Measurements from ENCODE around the gene PDZD4. TPM values are rescaled to one million over a fixed set of nuclear protein-coding genes. Genes with fewer than 3 reads are reported as not detected.

The PDZD4 gene
- total RNA-seq, 1 experiment from 2014 or later: 0.26 TPM

DNA sequence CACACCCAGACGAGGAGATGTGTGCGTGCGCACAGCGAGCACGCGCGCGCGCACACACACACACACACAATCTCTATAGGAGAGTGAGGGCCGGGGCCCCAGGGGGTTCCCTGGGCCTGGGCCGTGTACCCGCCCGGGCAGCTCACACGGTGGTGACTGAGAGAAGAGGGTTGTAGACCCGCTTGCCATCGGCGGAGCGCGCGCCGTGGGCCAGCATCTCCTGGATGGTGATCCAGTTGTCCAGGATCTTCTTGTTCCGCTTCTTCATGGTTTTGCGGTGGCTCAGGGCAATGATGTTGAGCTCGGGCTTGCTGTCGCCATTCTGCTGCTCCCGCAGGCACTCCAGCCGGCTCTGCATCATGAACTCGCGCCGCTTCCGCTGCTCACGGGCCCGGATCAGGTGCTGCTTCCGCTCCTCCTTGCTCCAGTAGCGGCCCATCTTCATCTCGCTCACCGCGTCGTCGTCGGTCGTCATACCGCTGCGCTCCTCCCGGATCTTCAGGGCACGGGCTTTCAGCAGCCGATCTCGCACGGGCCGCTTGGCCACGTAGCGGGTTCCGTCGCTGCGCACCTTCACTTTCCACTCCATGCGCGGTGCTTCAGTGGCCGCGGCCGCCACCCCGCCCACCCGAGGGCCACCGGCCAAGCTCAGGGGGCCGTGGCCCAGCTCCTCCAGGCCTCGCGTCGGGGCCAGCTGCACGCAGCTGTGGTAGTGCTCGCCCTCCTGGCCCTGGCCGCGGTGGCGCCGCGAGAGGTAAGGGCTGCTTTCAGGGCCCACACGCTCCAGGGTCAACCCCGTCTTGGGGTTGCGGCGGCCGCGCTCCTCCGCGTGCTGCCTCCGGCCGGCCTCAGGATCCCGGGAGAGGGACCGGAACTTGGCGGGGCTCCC, 26.9 kb downstream of the PDZD4 start:
- H3K4me1 ChIP-seq (ENCODE audit: insufficient read depth, low read length): no peaks in the 10 kb centered on the region
- intact Hi-C loops (cut with micrococcal nuclease): no loop called here
- H3F3A ChIP-seq (ENCODE audit: low read length, unreplicated experiment): no peaks in the 10 kb centered on the region
- no peaks in the 10 kb centered on the region for H3K36me3 ChIP-seq (ENCODE audit: low read depth, low read length)
- no peaks in the 10 kb centered on the region for H3K79me2 ChIP-seq (ENCODE audit: low read length)
- H3K4me3 ChIP-seq (ENCODE audit: low read length): no peak overlapping the region
- H2AFZ ChIP-seq (ENCODE audit: low read length): no peak overlapping the region
- ChIA-PET CTCF (no interaction called here), POLR2A (ENCODE audit: unreplicated experiment) (no interaction called here)
- DNase-seq (no peak), ATAC-seq (no peak)
- no peaks in the 10 kb centered on the region for H3K9me3 ChIP-seq (ENCODE audit: low read length)
- no peaks in the 10 kb centered on the region for H3K9me2 ChIP-seq (replicated peaks; ENCODE audit: low read length)
- H3K4me2 ChIP-seq (ENCODE audit: low read length): no peak overlapping the region
- no peak overlapping the region for H3K27ac ChIP-seq (ENCODE audit: low read length)
- TF ChIP-seq, protein P1, sequence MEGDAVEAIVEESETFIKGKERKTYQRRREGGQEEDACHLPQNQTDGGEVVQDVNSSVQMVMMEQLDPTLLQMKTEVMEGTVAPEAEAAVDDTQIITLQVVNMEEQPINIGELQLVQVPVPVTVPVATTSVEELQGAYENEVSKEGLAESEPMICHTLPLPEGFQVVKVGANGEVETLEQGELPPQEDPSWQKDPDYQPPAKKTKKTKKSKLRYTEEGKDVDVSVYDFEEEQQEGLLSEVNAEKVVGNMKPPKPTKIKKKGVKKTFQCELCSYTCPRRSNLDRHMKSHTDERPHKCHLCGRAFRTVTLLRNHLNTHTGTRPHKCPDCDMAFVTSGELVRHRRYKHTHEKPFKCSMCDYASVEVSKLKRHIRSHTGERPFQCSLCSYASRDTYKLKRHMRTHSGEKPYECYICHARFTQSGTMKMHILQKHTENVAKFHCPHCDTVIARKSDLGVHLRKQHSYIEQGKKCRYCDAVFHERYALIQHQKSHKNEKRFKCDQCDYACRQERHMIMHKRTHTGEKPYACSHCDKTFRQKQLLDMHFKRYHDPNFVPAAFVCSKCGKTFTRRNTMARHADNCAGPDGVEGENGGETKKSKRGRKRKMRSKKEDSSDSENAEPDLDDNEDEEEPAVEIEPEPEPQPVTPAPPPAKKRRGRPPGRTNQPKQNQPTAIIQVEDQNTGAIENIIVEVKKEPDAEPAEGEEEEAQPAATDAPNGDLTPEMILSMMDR (conservative IDR thresholded peaks at IDR 0.05; ENCODE audit: low read depth, low read length): no peak
- TF ChIP-seq EZH2phosphoT487 (IDR thresholded peaks at IDR 0.05; ENCODE audit: borderline replicate concordance, low read length) (no peak), EZH2 (IDR thresholded peaks at IDR 0.05; ENCODE audit: low read length, unreplicated experiment) (no peak)
- H3K27me3 ChIP-seq (ENCODE audit: low read length): no peaks in the 10 kb centered on the region
- no peaks in the 10 kb centered on the region for H4K20me1 ChIP-seq (ENCODE audit: low read length)
- no TSS peak for BruUV-seq (replicated peaks)
- no peak overlapping the region for H3K9ac ChIP-seq (ENCODE audit: low read length)

DNA sequence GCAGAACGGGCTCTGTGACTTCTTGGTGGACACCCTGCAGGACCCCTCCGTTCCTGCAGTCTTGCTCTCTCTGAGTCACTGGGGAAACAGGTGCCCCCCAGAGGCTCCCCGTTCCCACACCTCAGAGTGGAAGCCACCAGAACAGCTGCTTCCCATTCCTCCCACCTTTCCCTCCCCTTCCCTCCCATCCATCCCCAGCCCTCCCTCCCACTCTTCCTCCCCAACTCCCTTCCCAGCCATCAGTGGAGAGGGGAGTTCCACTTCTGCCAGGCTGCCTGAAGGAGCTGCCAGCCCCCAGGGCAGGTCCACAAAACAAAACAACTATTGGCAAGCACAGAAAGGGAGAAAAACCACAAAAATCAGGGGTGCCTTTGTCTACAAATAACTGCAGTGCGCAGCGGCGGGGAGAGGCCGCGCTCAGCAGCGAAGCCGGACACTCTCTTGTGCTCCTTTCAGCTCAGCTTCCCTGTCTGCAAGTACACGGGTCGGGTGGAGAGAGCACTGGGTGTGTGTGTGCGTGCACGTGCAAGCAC, 27.8 kb downstream of the PDZD4 start:
- 0 out of 2 replicates have a peak, but pooled peaks cover under 1% of the 10 kb centered on the region for H3K36me3 ChIP-seq (ENCODE audit: low read depth, low read length)
- ATAC-seq (no peak), DNase-seq (no peak)
- no peaks in the 10 kb centered on the region for H3K79me2 ChIP-seq (ENCODE audit: low read length)
- POLR2A ChIA-PET (ENCODE audit: unreplicated experiment): no interaction called here
- no peaks in the 10 kb centered on the region for H3K4me1 ChIP-seq (ENCODE audit: insufficient read depth, low read length)
- no peaks in the 10 kb centered on the region for H4K20me1 ChIP-seq (ENCODE audit: low read length)
- no peak overlapping the region for H3K27ac ChIP-seq (ENCODE audit: low read length)
- TF ChIP-seq EZH2 (IDR thresholded peaks at IDR 0.05; ENCODE audit: low read length, unreplicated experiment) (no peak), EZH2phosphoT487 (IDR thresholded peaks at IDR 0.05; ENCODE audit: borderline replicate concordance, low read length) (no peak)
- TF ChIP-seq, protein P1 (conservative IDR thresholded peaks at IDR 0.05; ENCODE audit: low read depth, low read length): no peak
- no TSS peak for BruUV-seq (replicated peaks)
- no peaks in the 10 kb centered on the region for H3F3A ChIP-seq (ENCODE audit: low read length, unreplicated experiment)
- no peak overlapping the region for H2AFZ ChIP-seq (ENCODE audit: low read length)
- no peak overlapping the region for H3K4me2 ChIP-seq (ENCODE audit: low read length)
- H3K9ac ChIP-seq (ENCODE audit: low read length): no peak overlapping the region
- H3K4me3 ChIP-seq (ENCODE audit: low read length): no peak overlapping the region
- CTCF ChIA-PET: no interaction called here
- no peaks in the 10 kb centered on the region for H3K27me3 ChIP-seq (ENCODE audit: low read length)
- H3K9me3 ChIP-seq (ENCODE audit: low read length): no peaks in the 10 kb centered on the region
- no peaks in the 10 kb centered on the region for H3K9me2 ChIP-seq (replicated peaks; ENCODE audit: low read length)
- intact Hi-C loops (cut with micrococcal nuclease): no loop called here

DNA sequence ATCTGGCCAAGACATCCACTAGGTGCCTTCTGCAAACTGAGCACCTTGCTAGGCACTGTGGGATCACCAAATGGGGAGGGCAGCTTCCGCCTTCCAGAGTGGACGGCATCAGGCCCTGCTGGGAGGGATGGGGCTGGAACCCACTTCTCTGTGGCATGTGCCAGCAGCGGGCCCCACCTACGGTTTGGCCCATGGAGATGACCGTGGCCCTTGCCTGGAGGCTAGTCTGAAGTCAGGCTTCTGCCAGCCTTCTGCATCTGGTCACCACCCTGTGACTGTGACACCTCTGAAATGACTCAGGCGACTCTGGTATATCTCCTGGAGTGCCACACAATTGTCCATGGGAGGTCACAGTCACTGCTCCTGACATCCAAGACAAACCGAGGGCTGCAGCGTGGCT, 28.7 kb downstream of the PDZD4 start:
- Histone ChIP-seq H2AFZ (ENCODE audit: low read length) (no peak overlapping the region), H3K4me3 (ENCODE audit: low read length) (no peak overlapping the region), H3K79me2 (ENCODE audit: low read length) (peaks cover 1% of the 10 kb centered on the region; the same call in 1 of the 2 replicates), H4K20me1 (ENCODE audit: low read length) (no peaks in the 10 kb centered on the region), H3K36me3 (ENCODE audit: low read depth, low read length) (peaks cover 8% of the 10 kb centered on the region; the same call in 1 of the 2 replicates), H3K9me3 (ENCODE audit: low read length) (no peaks in the 10 kb centered on the region), H3K27ac (ENCODE audit: low read length) (no peak overlapping the region), H3K4me1 (ENCODE audit: insufficient read depth, low read length) (no peaks in the 10 kb centered on the region), H3F3A (ENCODE audit: low read length, unreplicated experiment) (no peaks in the 10 kb centered on the region), H3K9ac (ENCODE audit: low read length) (no peak overlapping the region), H3K27me3 (ENCODE audit: low read length) (no peaks in the 10 kb centered on the region), H3K9me2 (replicated peaks; ENCODE audit: low read length) (no peaks in the 10 kb centered on the region), H3K4me2 (ENCODE audit: low read length) (no peak overlapping the region)
- POLR2A ChIA-PET (ENCODE audit: unreplicated experiment): no interaction called here
- CTCF ChIA-PET: no interaction called here
- intact Hi-C loops (cut with micrococcal nuclease): no loop called here
- ATAC-seq: peak; percentile 37; the same call in 1 of the 2 replicates
- TF ChIP-seq, protein P1 (conservative IDR thresholded peaks at IDR 0.05; ENCODE audit: low read depth, low read length): no peak
- TF ChIP-seq EZH2 (IDR thresholded peaks at IDR 0.05; ENCODE audit: low read length, unreplicated experiment) (no peak), EZH2phosphoT487 (IDR thresholded peaks at IDR 0.05; ENCODE audit: borderline replicate concordance, low read length) (no peak)
- BruUV-seq (replicated peaks): no TSS peak
- no peak for DNase-seq
